Thyroid gland (tissue), 4 donors: ENCODE data around the gene ZNF543. TPM values are rescaled to one million over a fixed set of nuclear protein-coding genes. Genes with fewer than 3 reads are reported as not detected.

ENCODE experiments used
- DNase-seq, 2 donors: peaks; one replicate each; pipeline ENCODE4 v3.0.0-alpha.2; 2019
- H3K27ac ChIP-seq, 3 donors: fragments of 200-600 bp; sonication (generic); 1 replicate in 2 of 3; 2 replicates in 1 of 3; pipeline ENCODE4 v1.5.1; 2016 to 2019; ENCODE audit warnings: mild to moderate bottlenecking in 1 of 3, moderate library complexity in 1 of 3
- H3K27me3 ChIP-seq: fragments of 200-600 bp; sonication (generic); one replicate; pipeline ENCODE4 v1.5.1; 2019
- H3K36me3 ChIP-seq, 2 donors: fragments of 200-600 bp; sonication (generic); one replicate each; pipeline ENCODE4 v1.5.1; 2016 to 2019
- H3K4me1 ChIP-seq, 2 donors: fragments of 200-600 bp; sonication (generic); one replicate each; pipeline ENCODE4 v1.5.1; 2017 to 2019
- H3K4me3 ChIP-seq, 3 donors: fragments of 200-600 bp; sonication (generic); replicated peaks in 1 of 3; 1 replicate in 2 of 3; 2 replicates in 1 of 3; pipeline ENCODE4 v1.5.1; 2016; ENCODE audit warnings: mild to moderate bottlenecking in 1 of 3
- H3K9me3 ChIP-seq: fragments of 200-600 bp; sonication (generic); one replicate; pipeline ENCODE4 v1.5.1; 2017
- POLR2A ChIP-seq, 2 donors: fragments of 450-650 bp; IDR thresholded peaks; one replicate each; pipeline ENCODE4 v1.6.1; 2017; ENCODE audit warnings: antibody characterized with exemption in 2 of 2, mild to moderate bottlenecking in 2 of 2, moderate library complexity in 1 of 2
- WGBS, 2 donors: methylation state at CpG; one replicate each; pipeline ENCODE4 v1.1.5; 2017; 5-methylcytosine and 5-hydroxymethylcytosine counted together
- intact Hi-C: fragments of 100-400 bp; cut with DNase I; formaldehyde crosslinking; loops from one replicate; pipeline ENCODE4 v1.15.1; 2023
- total RNA-seq, 4 donors: library from RNA; depleted of rRNA; stranded (reverse); fragments of >200 nt; gene quantifications; one replicate each; pipeline ENCODE4 v1.2.3, GENCODE V29; 2016
- TF ChIP-seq, protein P1 (sequence below), 6 experiments: fragments of 200-600 bp in 3 of 6; fragments of 450-650 bp in 3 of 6; sonication (generic) in 3 of 6; IDR thresholded peaks; one replicate each; pipeline ENCODE4 v1.5.1; 2016 to 2019; ENCODE audit warnings: antibody characterized with exemption in 6 of 6, mild to moderate bottlenecking in 2 of 6, inconsistent platforms in 1 of 6, moderate library complexity in 1 of 6

ZNF543 gene
- total RNA-seq, 4 donors from 2014 or later, result 10.6 to 17.2 (median 14.7) TPM

GRCh38 chr19:57350877-57351805, 30.9 kb downstream of the ZNF543 start, which contains the start of gene ZNF304:
Gene ZNF304 (plus strand): TSS chr19:57351271. CDS start chr19:57351665, 394 bp downstream.
- peak within 1 kb of the TSS; percentile 19 to 74 (median 65) for H3K27ac ChIP-seq
- H3K4me3 ChIP-seq, result peak within 1 kb of the TSS; percentile 82 to 98 (median 85)
- H3K4me1 ChIP-seq, result peaks cover 7 to 14% of the 10 kb centered on the region in 2 donors
- no peaks in the 10 kb centered on the region for H3K27me3 ChIP-seq
- intact Hi-C loops, result no loop called here
- WGBS, 2 donors, result 2 to 4% methylated on average over 26 to 31 of the region's 57 CpGs
- H3K9me3 ChIP-seq, result no peaks in the 10 kb centered on the region
- TF ChIP-seq, protein P1, sequence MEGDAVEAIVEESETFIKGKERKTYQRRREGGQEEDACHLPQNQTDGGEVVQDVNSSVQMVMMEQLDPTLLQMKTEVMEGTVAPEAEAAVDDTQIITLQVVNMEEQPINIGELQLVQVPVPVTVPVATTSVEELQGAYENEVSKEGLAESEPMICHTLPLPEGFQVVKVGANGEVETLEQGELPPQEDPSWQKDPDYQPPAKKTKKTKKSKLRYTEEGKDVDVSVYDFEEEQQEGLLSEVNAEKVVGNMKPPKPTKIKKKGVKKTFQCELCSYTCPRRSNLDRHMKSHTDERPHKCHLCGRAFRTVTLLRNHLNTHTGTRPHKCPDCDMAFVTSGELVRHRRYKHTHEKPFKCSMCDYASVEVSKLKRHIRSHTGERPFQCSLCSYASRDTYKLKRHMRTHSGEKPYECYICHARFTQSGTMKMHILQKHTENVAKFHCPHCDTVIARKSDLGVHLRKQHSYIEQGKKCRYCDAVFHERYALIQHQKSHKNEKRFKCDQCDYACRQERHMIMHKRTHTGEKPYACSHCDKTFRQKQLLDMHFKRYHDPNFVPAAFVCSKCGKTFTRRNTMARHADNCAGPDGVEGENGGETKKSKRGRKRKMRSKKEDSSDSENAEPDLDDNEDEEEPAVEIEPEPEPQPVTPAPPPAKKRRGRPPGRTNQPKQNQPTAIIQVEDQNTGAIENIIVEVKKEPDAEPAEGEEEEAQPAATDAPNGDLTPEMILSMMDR (IDR thresholded peaks at IDR 0.05), result no peak
- peak in 1 of 2 donors; percentile 32 for TF ChIP-seq POLR2A (IDR thresholded peaks at IDR 0.05)
- DNase-seq, result peak; percentile 95
- peaks cover 18 to 22% of the 10 kb centered on the region in 2 donors for H3K36me3 ChIP-seq

DNA sequence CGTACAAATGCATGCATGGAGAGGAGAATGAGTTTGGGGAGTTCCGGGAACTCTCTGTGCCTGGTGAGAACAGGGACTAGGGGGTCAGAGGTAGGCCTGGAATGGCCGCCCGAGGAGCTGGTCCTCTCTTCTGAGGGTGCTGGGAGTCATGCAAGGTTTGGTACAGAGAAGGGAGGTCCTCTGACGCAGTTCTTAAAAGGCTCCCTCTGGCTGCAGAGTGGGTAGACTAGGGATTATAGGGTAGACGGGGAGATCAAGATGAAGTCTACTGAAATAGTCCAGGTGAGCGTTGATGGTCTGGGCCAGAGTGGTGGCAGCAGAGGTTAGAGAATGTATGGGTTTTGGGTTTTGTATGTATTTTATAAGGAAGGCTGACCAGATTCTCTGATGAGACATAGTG, 31.6 kb downstream of the ZNF543 start:
- TF ChIP-seq, protein P1 (IDR thresholded peaks at IDR 0.05), result no peak
- TF ChIP-seq POLR2A (IDR thresholded peaks at IDR 0.05), result no peak
- no peaks in the 10 kb centered on the region for H3K27me3 ChIP-seq
- H3K4me1 ChIP-seq, result peaks cover 7 to 14% of the 10 kb centered on the region in 2 donors
- intact Hi-C loops, result no loop called here
- no peaks in the 10 kb centered on the region for H3K9me3 ChIP-seq
- peak overlapping the region; percentile 82 to 98 (median 85) for H3K4me3 ChIP-seq
- no peak for DNase-seq
- H3K36me3 ChIP-seq, result peaks cover 25 to 28% of the 10 kb centered on the region in 2 donors
- WGBS, 2 donors, result 18 to 25% methylated on average over 6 of the region's 7 CpGs
- peak overlapping the region in 1 of 3 donors; percentile 74 for H3K27ac ChIP-seq

GRCh38 chr19:57355916-57356315, 35.6 kb downstream of the ZNF543 start:
- H3K27ac ChIP-seq, result no peak overlapping the region
- peaks cover 7 to 14% of the 10 kb centered on the region in 2 donors for H3K4me1 ChIP-seq
- intact Hi-C loops, result no loop called here
- no peak overlapping the region for H3K4me3 ChIP-seq
- DNase-seq, result no peak
- 92 to 93% methylated on average over 4 of the region's 4 CpGs for WGBS, 2 donors
- H3K36me3 ChIP-seq, result peaks cover 33 to 41% of the 10 kb centered on the region in 2 donors
- TF ChIP-seq, protein P1 (IDR thresholded peaks at IDR 0.05), result no peak
- no peak for TF ChIP-seq POLR2A (IDR thresholded peaks at IDR 0.05)
- no peaks in the 10 kb centered on the region for H3K9me3 ChIP-seq
- H3K27me3 ChIP-seq, result no peaks in the 10 kb centered on the region

GRCh38 chr19:57357406-57357805, 37.1 kb downstream of the ZNF543 start:
- DNase-seq, result no peak
- Histone ChIP-seq H3K27me3 (no peaks in the 10 kb centered on the region), H3K9me3 (no peaks in the 10 kb centered on the region), H3K4me3 (no peak overlapping the region), H3K27ac (no peak overlapping the region), H3K4me1 (peaks cover under 1 to 13% of the 10 kb centered on the region in 2 donors), H3K36me3 (peaks cover 33 to 41% of the 10 kb centered on the region in 2 donors)
- intact Hi-C loops, result no loop called here
- 97 to 98% methylated on average over 5 of the region's 5 CpGs for WGBS, 2 donors
- TF ChIP-seq, protein P1 (IDR thresholded peaks at IDR 0.05), result no peak
- TF ChIP-seq POLR2A (IDR thresholded peaks at IDR 0.05), result no peak

GRCh38 chr19:57359300-57359699, 39.0 kb downstream of the ZNF543 start:
- Histone ChIP-seq H3K4me1 (peaks cover 7 to 9% of the 10 kb centered on the region in 2 donors), H3K27me3 (no peaks in the 10 kb centered on the region), H3K27ac (no peak overlapping the region), H3K36me3 (peaks cover 27 to 41% of the 10 kb centered on the region in 2 donors), H3K4me3 (no peak overlapping the region), H3K9me3 (no peaks in the 10 kb centered on the region)
- intact Hi-C loops, result no loop called here
- no peak for DNase-seq
- TF ChIP-seq POLR2A (IDR thresholded peaks at IDR 0.05), result no peak
- TF ChIP-seq, protein P1 (IDR thresholded peaks at IDR 0.05), result no peak
